Transverse colon (tissue), 4 donors: ENCODE data around the gene SPATA13.

Source experiments
- CTCF ChIP-seq, 5 experiments: fragments of 200-600 bp in 3 of 5; fragments of 450-650 bp in 2 of 5; sonication (generic) in 3 of 5; IDR thresholded peaks; 1 replicate in 2 of 5; 2 replicates in 3 of 5; pipeline ENCODE4 v1.5.1; 2016 to 2017; ENCODE audit warnings: antibody characterized with exemption in 5 of 5, inconsistent platforms in 3 of 5, mild to moderate bottlenecking in 2 of 5, moderate library complexity in 1 of 5
- POLR2A ChIP-seq: fragments of 450-650 bp; IDR thresholded peaks from one replicate; pipeline ENCODE4 v1.6.1; 2016; ENCODE audit warnings: antibody characterized with exemption, mild to moderate bottlenecking, moderate library complexity
- POLR2AphosphoS5 ChIP-seq, 3 donors: sonication (generic); formaldehyde crosslinking; IDR thresholded peaks; one replicate each; pipeline ENCODE4 v1.6.1; 2016; ENCODE audit warnings: antibody characterized with exemption in 3 of 3

GRCh38 chr13:24264976-24265375 lies 104.5 kb downstream of the SPATA13 start:
- no peak for TF ChIP-seq POLR2A
- no peak for TF ChIP-seq POLR2AphosphoS5 (IDR thresholded peaks at IDR 0.05)
- TF ChIP-seq CTCF (IDR thresholded peaks at IDR 0.05), result no peak
